CD14-positive monocyte (primary cell): ENCODE measurements around the gene LDLRAD4. TPM values are rescaled to one million over a fixed set of nuclear protein-coding genes. Genes with fewer than 3 reads are reported as not detected.

Source experiments
- DNase-seq, 3 donors: peaks; one replicate each; pipeline ENCODE4 v3.0.0-alpha.2; 2011 to 2022
- H2AFZ ChIP-seq: 2 replicates; pipeline ENCODE4 v1.6.0; 2012; ENCODE audit warnings: mild to moderate bottlenecking, low read depth, low read length, inconsistent platforms; ENCODE audit not compliant: insufficient read depth, poor library complexity, severe bottlenecking
- H3K27ac ChIP-seq, 2 donors: 1 replicate in 1 of 2; 2 replicates in 1 of 2; pipeline ENCODE4 v1.5.1; 2012 to 2013; ENCODE audit warnings: low read length in 2 of 2, control low read depth in 1 of 2, inconsistent platforms in 1 of 2, low read depth in 1 of 2, mild to moderate bottlenecking in 1 of 2
- H3K27me3 ChIP-seq, 2 donors: one replicate each; pipeline versions ENCODE4 v1.6.0 to v1.6.1; 2011 to 2013; ENCODE audit warnings: low read length in 2 of 2; ENCODE audit not compliant: control insufficient read depth in 2 of 2, insufficient read depth in 2 of 2
- H3K36me3 ChIP-seq, 2 donors: replicated peaks in 1 of 2; 1 replicate in 1 of 2; 2 replicates in 1 of 2; pipeline versions ENCODE4 v1.5.1 to v1.6.1; 2012 to 2013; ENCODE audit warnings: low read length in 2 of 2, control low read depth in 1 of 2, inconsistent platforms in 1 of 2, mild to moderate bottlenecking in 1 of 2; ENCODE audit not compliant: insufficient read depth in 2 of 2, control insufficient read depth in 1 of 2
- H3K4me1 ChIP-seq, 2 donors: 1 replicate in 1 of 2; 2 replicates in 1 of 2; pipeline versions ENCODE4 v1.5.1 to v1.6.1; 2012 to 2013; ENCODE audit warnings: low read length in 2 of 2, control low read depth in 1 of 2, inconsistent platforms in 1 of 2, mild to moderate bottlenecking in 1 of 2, moderate library complexity in 1 of 2; ENCODE audit not compliant: insufficient read depth in 2 of 2, control insufficient read depth in 1 of 2
- H3K4me2 ChIP-seq: replicated peaks from 2 replicates; pipeline ENCODE3; 2012; ENCODE audit warnings: low read length, moderate library complexity, mild to moderate bottlenecking; ENCODE audit not compliant: poor library complexity, severe bottlenecking; ENCODE audit errors: extremely low read depth
- H3K4me3 ChIP-seq, 3 experiments: fragments of 200-600 bp in 1 of 3; sonication (generic) in 1 of 3; replicated peaks in 1 of 3; 1 replicate in 2 of 3; 2 replicates in 1 of 3; pipeline ENCODE4 v1.5.1; 2011 to 2013; ENCODE audit warnings: low read length in 3 of 3, mild to moderate bottlenecking in 3 of 3, control low read depth in 2 of 3, low read depth in 2 of 3, inconsistent platforms in 1 of 3, moderate library complexity in 1 of 3
- H3K79me2 ChIP-seq: 2 replicates; pipeline ENCODE4 v1.6.0; 2012; ENCODE audit warnings: mild to moderate bottlenecking, control low read depth, inconsistent platforms, low read length, moderate library complexity; ENCODE audit not compliant: insufficient read depth
- H3K9ac ChIP-seq: 2 replicates; pipeline ENCODE4 v1.6.0; 2017; ENCODE audit warnings: low read length, mild to moderate bottlenecking; ENCODE audit not compliant: insufficient read depth, poor library complexity, severe bottlenecking
- H3K9me3 ChIP-seq, 2 donors: replicated peaks in 1 of 2; 1 replicate in 1 of 2; 2 replicates in 1 of 2; pipeline versions ENCODE4 v1.5.1 to v1.6.1; 2012 to 2013; ENCODE audit warnings: low read length in 2 of 2, control low read depth in 1 of 2; ENCODE audit not compliant: control insufficient read depth in 1 of 2, insufficient read depth in 1 of 2
- H4K20me1 ChIP-seq: 2 replicates; pipeline ENCODE4 v1.6.0; 2012; ENCODE audit warnings: mild to moderate bottlenecking, low read length, control low read depth, moderate library complexity; ENCODE audit not compliant: insufficient read depth
- H3K27ac Mint-ChIP-seq, 7 donors: one replicate each; pipeline ENCODE4 v1.8.0; 2020; ENCODE audit warnings: mild to moderate bottlenecking in 7 of 7, mixed read lengths in 7 of 7, moderate library complexity in 6 of 7, inconsistent platforms in 2 of 7
- H3K27me3 Mint-ChIP-seq, 3 donors: one replicate each; pipeline ENCODE4 v1.8.0; 2021 to 2022; ENCODE audit warnings: low read depth in 3 of 3, mild to moderate bottlenecking in 3 of 3, mixed read lengths in 3 of 3, moderate library complexity in 3 of 3, inconsistent platforms in 1 of 3
- H3K36me3 Mint-ChIP-seq, 2 donors: one replicate each; pipeline ENCODE4 v1.8.0; 2020; ENCODE audit warnings: mixed read lengths in 2 of 2, inconsistent platforms in 1 of 2, mild to moderate bottlenecking in 1 of 2
- H3K4me1 Mint-ChIP-seq: one replicate; pipeline ENCODE4 v1.8.0; 2020; ENCODE audit warnings: mild to moderate bottlenecking, mixed read lengths
- H3K4me3 Mint-ChIP-seq, 2 donors: one replicate each; pipeline ENCODE4 v1.8.0; 2020; ENCODE audit warnings: mild to moderate bottlenecking in 2 of 2, mixed read lengths in 2 of 2, moderate library complexity in 1 of 2
- H3K9me3 Mint-ChIP-seq, 7 donors: one replicate each; pipeline ENCODE4 v1.8.0; 2020 to 2022; ENCODE audit warnings: mixed read lengths in 7 of 7, mild to moderate bottlenecking in 6 of 7, moderate library complexity in 6 of 7, inconsistent platforms in 2 of 7
- CTCF ChIP-seq: fragments of 200-600 bp; IDR thresholded peaks from one replicate; pipeline ENCODE4 v1.8.0; 2022; ENCODE audit warnings: antibody characterized with exemption, mild to moderate bottlenecking
- WGBS: methylation state at CpG from one replicate; pipeline ENCODE4 v1.1.5; 2013; ENCODE audit warnings: missing lambda C conversion rate; ENCODE audit not compliant: insufficient coverage; 5-methylcytosine and 5-hydroxymethylcytosine counted together
- intact Hi-C, 2 donors: fragments of 100-400 bp; cut with micrococcal nuclease; formaldehyde crosslinking; loops; one replicate each; pipeline versions ENCODE4 v1.15.0 to v1.15.1; 2023
- polyA plus RNA-seq, 3 donors: library from polyadenylated mRNA; depleted of rRNA in 1 of 3; unstranded in 2 of 3; stranded (reverse) in 1 of 3; fragments of 300-500 nt in 2 of 3; fragments of >200 nt in 1 of 3; fragmentation: Illumina TruSeq in 2 of 3; gene quantifications; 1 replicate in 2 of 3; 2 replicates in 1 of 3; pipeline ENCODE4 v1.2.3, GENCODE V29; 2012 to 2021

The LDLRAD4 gene
- polyA plus RNA-seq, 3 donors: 13.5 to 15.4 (median 13.8) TPM

GRCh38 chr18:13661051-13661778 is 442.7 kb downstream of the LDLRAD4 start:
- intact Hi-C loops: no loop called here
- no peak for DNase-seq
- Histone ChIP-seq H3K79me2 (no peaks in the 10 kb centered on the region), H3K27ac (no peak overlapping the region), H3K4me1 (no peaks in the 10 kb centered on the region), H3K27me3 (no peaks in the 10 kb centered on the region), H3K9me3 (no peaks in the 10 kb centered on the region), H2AFZ (no peak overlapping the region), H4K20me1 (no peaks in the 10 kb centered on the region), H3K4me2 (no peak overlapping the region), H3K9ac (no peak overlapping the region), H3K36me3 (peaks cover 5 to 17% of the 10 kb centered on the region in 2 donors), H3K4me3 (no peak overlapping the region)
- Mint-ChIP-seq H3K27me3 (peaks cover 0 to 4% (median 0%) of the 10 kb centered on the region in 3 donors), H3K4me1 (no peaks in the 10 kb centered on the region), H3K36me3 (peaks cover 20% of the 10 kb centered on the region in 2 donors), H3K27ac (peak overlapping the region in 1 of 7 donors; percentile 44), H3K4me3 (no peak overlapping the region), H3K9me3 (no peaks in the 10 kb centered on the region)
- WGBS: 93% methylated on average over 3 of the region's 8 CpGs
- TF ChIP-seq CTCF: no peak

DNA sequence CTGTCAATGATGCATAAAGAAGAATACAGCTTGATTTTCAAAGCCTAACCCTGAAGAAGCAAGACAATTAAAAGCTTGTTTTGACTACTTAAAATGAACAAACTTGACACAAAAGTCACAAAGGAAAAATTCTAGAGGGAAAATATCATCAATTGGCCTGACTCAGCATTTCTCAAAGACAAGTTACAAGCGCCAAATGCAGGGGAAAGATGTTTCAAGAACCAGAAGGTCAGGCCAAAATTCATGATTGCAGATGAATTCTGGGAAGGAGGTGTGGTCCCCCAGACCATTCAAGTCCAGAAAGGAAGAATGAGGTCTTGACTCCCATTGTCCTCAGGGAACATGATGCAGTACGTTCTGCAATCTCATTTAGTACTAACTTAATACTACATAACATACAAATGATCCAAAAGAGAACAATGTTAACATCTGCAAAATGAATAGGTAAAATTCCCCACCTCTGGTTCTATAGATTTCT is 443.3 kb downstream of the LDLRAD4 start:
- Mint-ChIP-seq H3K4me1 (no peaks in the 10 kb centered on the region), H3K27me3 (peaks cover 0 to 4% (median 0%) of the 10 kb centered on the region in 3 donors), H3K27ac (no peak overlapping the region), H3K4me3 (no peak overlapping the region), H3K36me3 (peaks cover 23 to 24% of the 10 kb centered on the region in 2 donors), H3K9me3 (no peaks in the 10 kb centered on the region)
- Histone ChIP-seq H3K4me3 (no peak overlapping the region), H3K27me3 (no peaks in the 10 kb centered on the region), H3K9ac (no peak overlapping the region), H4K20me1 (no peaks in the 10 kb centered on the region), H3K4me2 (no peak overlapping the region), H2AFZ (no peak overlapping the region), H3K79me2 (no peaks in the 10 kb centered on the region), H3K9me3 (no peaks in the 10 kb centered on the region), H3K36me3 (peaks cover 8 to 23% of the 10 kb centered on the region in 2 donors), H3K4me1 (no peaks in the 10 kb centered on the region), H3K27ac (no peak overlapping the region)
- intact Hi-C loops: no loop called here
- WGBS: no CpG with 5 or more reads among the region's 2 CpGs
- DNase-seq: no peak
- TF ChIP-seq CTCF: no peak
